GM20431 (cell line): ENCODE measurements around the gene LAMB2.

Source experiments
- in situ Hi-C: fragments of 300-500 bp; cut with MseI, MboI; formaldehyde crosslinking; loops from one replicate; pipeline ENCODE4 v1.15.0; 2020; ENCODE audit warnings: low sequenced_read_pairs; ENCODE audit not compliant: unreplicated experiment

The LAMB2 gene

GRCh38 chr3:49122886-49123545 is 9.8 kb downstream of the LAMB2 start:
- in situ Hi-C loops: no loop called here

- in situ Hi-C loops: no loop called here
Measured at GRCh38 chr3:49122451-49122850, 10.4 kb downstream of the LAMB2 start.

- in situ Hi-C loops: no loop called here
Measured at GRCh38 chr3:49122022-49122421, 10.8 kb downstream of the LAMB2 start.

GRCh38 chr3:49121132-49121736 is 11.6 kb downstream of the LAMB2 start:
- in situ Hi-C loops: no loop called here

GRCh38 chr3:49120438-49121131 is 12.3 kb downstream of the LAMB2 start, which contains the start of gene USP19:
TSS of gene USP19 (minus strand) at chr3:49120823. CDS start at chr3:49119145, 1,678 bp downstream.
- in situ Hi-C loops: no loop called here

- in situ Hi-C loops: no loop called here
Measured at GRCh38 chr3:49120096-49120437, 12.8 kb downstream of the LAMB2 start.

GRCh38 chr3:49119439-49119838 is 13.4 kb downstream of the LAMB2 start:
- in situ Hi-C loops: no loop called here

GRCh38 chr3:49119036-49119435 is 13.8 kb downstream of the LAMB2 start:
- in situ Hi-C loops: no loop called here

GRCh38 chr3:49112262-49112661 is 20.6 kb downstream of the LAMB2 start:
- in situ Hi-C loops: no loop called here

- in situ Hi-C loops: no loop called here
Measured at GRCh38 chr3:49111347-49111746, 21.5 kb downstream of the LAMB2 start.

- in situ Hi-C loops: no loop called here
Measured at GRCh38 chr3:49110780-49111179, 22.1 kb downstream of the LAMB2 start.

- in situ Hi-C loops: no loop called here
Measured at GRCh38 chr3:49108346-49108745, 24.5 kb downstream of the LAMB2 start.

- in situ Hi-C loops: no loop called here
Measured at GRCh38 chr3:49104427-49105291, 28.2 kb downstream of the LAMB2 start, which contains the start of gene QARS1. TSS of gene QARS1 (minus strand) at chr3:49104757. CDS start at chr3:49104733, 24 bp downstream.

GRCh38 chr3:49104052-49104426 is 28.8 kb downstream of the LAMB2 start:
- in situ Hi-C loops: no loop called here

GRCh38 chr3:49100046-49100615 is 32.7 kb downstream of the LAMB2 start:
- in situ Hi-C loops: no loop called here

GRCh38 chr3:49098910-49099630 is 33.8 kb downstream of the LAMB2 start:
- in situ Hi-C loops: no loop called here

GRCh38 chr3:49098429-49098828 is 34.4 kb downstream of the LAMB2 start:
- in situ Hi-C loops: no loop called here

- in situ Hi-C loops: no loop called here
Measured at GRCh38 chr3:49093853-49094767, 38.7 kb downstream of the LAMB2 start, which contains the start of gene QRICH1. TSS of gene QRICH1 (minus strand) at chr3:49094071. CDS start at chr3:49077017, 17,054 bp downstream.
